ENCODE data around the gene FSIP1. TPM values are rescaled to one million over a fixed set of nuclear protein-coding genes. Genes with fewer than 3 reads are reported as not detected.

FSIP1 gene
- total RNA-seq, 1 donor from 2014 or later: 0.71 TPM

DNA sequence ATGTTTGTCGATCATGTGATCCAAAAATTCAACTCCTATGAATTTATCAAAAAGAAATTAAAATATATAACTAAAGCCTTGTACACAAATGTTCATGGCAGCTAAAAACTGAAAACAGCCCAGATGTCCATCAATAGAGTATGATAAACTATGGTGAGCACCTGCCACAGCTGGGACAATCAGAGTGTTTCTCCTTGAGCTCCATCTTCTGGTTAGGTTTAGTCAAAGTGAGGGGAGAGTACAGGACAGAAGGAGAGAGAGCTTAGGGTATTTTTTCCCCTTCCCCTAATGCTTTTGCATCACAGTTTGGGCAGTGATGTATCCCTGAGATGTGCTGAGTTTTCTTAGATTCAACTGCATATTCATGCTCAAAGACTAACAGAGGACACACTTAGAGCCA lies 65.5 kb downstream of the FSIP1 start:
- Histone ChIP-seq H3K36me3 (ENCODE audit: control insufficient read depth, insufficient read depth, low read length) (no peaks in the 10 kb centered on the region), H3K27me3 (ENCODE audit: control insufficient read depth, insufficient read depth, low read length) (no peaks in the 10 kb centered on the region), H3K4me3 (ENCODE audit: low read depth, low read length) (no peak overlapping the region)
- DNase-seq (ENCODE audit: low read depth): no peak
- TF ChIP-seq, protein P1, sequence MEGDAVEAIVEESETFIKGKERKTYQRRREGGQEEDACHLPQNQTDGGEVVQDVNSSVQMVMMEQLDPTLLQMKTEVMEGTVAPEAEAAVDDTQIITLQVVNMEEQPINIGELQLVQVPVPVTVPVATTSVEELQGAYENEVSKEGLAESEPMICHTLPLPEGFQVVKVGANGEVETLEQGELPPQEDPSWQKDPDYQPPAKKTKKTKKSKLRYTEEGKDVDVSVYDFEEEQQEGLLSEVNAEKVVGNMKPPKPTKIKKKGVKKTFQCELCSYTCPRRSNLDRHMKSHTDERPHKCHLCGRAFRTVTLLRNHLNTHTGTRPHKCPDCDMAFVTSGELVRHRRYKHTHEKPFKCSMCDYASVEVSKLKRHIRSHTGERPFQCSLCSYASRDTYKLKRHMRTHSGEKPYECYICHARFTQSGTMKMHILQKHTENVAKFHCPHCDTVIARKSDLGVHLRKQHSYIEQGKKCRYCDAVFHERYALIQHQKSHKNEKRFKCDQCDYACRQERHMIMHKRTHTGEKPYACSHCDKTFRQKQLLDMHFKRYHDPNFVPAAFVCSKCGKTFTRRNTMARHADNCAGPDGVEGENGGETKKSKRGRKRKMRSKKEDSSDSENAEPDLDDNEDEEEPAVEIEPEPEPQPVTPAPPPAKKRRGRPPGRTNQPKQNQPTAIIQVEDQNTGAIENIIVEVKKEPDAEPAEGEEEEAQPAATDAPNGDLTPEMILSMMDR (IDR thresholded peaks at IDR 0.05; ENCODE audit: insufficient read depth, low read length, poor library complexity, severe bottlenecking): no peak

DNA sequence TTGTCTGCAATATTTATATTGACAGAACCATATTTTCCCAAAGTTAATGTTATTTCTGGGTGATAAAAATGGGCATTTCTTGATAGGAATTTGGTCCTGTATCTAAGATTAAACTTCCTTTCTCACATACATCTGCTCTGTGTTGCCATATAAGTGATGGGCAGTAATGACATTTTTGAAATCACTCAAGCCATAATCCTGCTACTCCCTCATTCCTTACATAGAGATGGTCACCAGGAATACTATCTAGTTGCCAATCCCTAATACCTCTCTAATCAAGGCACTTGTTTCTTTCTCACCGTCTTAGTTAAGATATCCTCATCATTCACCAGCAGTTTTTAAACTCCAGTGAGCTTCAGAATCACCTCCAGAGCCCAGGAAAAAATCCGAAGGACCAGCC lies 68.4 kb downstream of the FSIP1 start:
- DNase-seq (ENCODE audit: low read depth): no peak
- H3K27me3 ChIP-seq (ENCODE audit: control insufficient read depth, insufficient read depth, low read length): no peaks in the 10 kb centered on the region
- H3K36me3 ChIP-seq (ENCODE audit: control insufficient read depth, insufficient read depth, low read length): no peaks in the 10 kb centered on the region
- H3K4me3 ChIP-seq (ENCODE audit: low read depth, low read length): no peak overlapping the region
- TF ChIP-seq, protein P1 (IDR thresholded peaks at IDR 0.05; ENCODE audit: insufficient read depth, low read length, poor library complexity, severe bottlenecking): no peak

DNA sequence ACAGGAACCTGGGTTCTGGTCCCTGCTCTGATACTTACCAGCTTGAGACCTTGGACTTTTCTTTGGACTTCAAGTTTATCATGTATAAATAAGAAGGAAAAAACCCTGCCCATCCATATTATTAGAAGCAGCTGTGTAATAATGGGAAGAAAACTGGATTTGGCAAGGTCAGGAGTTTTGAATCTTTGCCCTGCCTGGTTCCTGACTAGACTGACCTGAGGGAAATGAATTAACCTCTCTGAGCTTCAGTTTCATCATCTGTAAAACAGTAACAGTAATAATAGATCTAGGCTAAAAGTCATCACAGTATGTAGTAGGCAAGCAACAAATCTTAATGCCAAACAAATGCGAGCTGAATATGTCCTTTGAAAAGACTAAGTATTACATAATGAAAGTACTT lies 68.8 kb downstream of the FSIP1 start:
- no peak for DNase-seq (ENCODE audit: low read depth)
- Histone ChIP-seq H3K27me3 (ENCODE audit: control insufficient read depth, insufficient read depth, low read length) (no peaks in the 10 kb centered on the region), H3K36me3 (ENCODE audit: control insufficient read depth, insufficient read depth, low read length) (no peaks in the 10 kb centered on the region), H3K4me3 (ENCODE audit: low read depth, low read length) (no peak overlapping the region)
- TF ChIP-seq, protein P1 (IDR thresholded peaks at IDR 0.05; ENCODE audit: insufficient read depth, low read length, poor library complexity, severe bottlenecking): no peak

DNA sequence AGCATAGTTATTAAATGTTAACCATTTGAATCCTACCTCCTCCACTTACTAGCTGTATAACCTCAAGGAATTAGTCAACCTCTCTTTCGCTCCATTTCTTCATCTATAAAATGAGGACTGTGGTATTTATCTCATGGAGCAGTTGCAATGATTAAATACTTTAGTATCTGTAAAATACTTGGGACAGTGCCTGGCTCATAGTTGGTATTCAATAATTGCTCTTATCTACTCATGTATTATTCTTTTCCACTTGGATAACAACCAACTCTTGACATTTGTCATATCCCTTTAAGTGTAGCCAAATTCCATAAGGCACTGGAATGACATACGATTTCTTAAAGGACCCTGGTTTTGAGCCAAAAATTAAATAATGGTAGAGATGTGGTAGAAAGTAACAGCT lies 72.0 kb downstream of the FSIP1 start:
- TF ChIP-seq, protein P1 (IDR thresholded peaks at IDR 0.05; ENCODE audit: insufficient read depth, low read length, poor library complexity, severe bottlenecking): no peak
- no peaks in the 10 kb centered on the region for H3K36me3 ChIP-seq (ENCODE audit: control insufficient read depth, insufficient read depth, low read length)

DNA sequence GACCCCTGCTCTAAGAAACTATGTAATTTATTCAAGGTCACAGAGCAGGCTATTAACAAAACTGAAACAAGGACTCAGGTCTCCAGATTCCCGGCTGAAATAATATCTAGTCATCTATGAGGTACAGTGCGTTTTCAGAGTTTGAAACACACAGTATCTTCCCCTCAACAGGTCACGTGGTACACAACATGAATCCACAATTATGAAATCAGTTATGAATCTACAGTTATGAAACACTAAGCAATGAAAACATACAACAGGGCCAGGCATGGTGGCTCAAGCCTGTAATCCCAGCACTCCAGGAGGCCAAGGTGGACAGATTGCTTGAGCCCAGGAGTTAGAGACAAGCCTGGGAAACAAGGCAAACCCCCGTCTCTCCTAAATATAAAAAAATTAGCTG lies 72.7 kb downstream of the FSIP1 start:
- Histone ChIP-seq H3K27me3 (ENCODE audit: control insufficient read depth, insufficient read depth, low read length) (no peaks in the 10 kb centered on the region), H3K36me3 (ENCODE audit: control insufficient read depth, insufficient read depth, low read length) (no peaks in the 10 kb centered on the region), H3K4me3 (ENCODE audit: low read depth, low read length) (no peak overlapping the region)
- TF ChIP-seq, protein P1 (IDR thresholded peaks at IDR 0.05; ENCODE audit: insufficient read depth, low read length, poor library complexity, severe bottlenecking): no peak
- no peak for DNase-seq (ENCODE audit: low read depth)

More for the DNA sequence above, 72.0 kb downstream of the FSIP1 start:
- no peak for DNase-seq (ENCODE audit: low read depth)
- H3K27me3 ChIP-seq (ENCODE audit: control insufficient read depth, insufficient read depth, low read length): no peaks in the 10 kb centered on the region
- H3K4me3 ChIP-seq (ENCODE audit: low read depth, low read length): no peak overlapping the region

DNA sequence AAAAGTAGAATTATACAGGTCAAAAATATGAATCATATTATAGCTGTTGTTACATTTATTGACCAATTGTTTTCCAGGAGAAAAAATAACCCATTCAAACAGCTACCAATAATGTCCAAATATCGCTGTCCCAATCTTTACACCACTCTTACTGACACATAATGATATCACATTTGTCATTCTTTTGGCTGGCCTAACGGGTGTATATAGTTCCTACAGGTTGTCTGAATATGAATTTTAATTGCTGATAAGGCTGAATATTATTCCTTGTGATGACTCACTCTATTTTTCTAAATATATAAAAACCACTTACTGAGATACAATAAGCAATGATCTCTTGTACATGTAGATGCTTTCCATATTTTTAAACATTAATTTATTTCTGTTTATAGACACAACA lies 76.4 kb downstream of the FSIP1 start:
- DNase-seq (ENCODE audit: low read depth): no peak
- H3K4me3 ChIP-seq (ENCODE audit: low read depth, low read length): no peak overlapping the region
- H3K36me3 ChIP-seq (ENCODE audit: control insufficient read depth, insufficient read depth, low read length): no peaks in the 10 kb centered on the region
- TF ChIP-seq, protein P1 (IDR thresholded peaks at IDR 0.05; ENCODE audit: insufficient read depth, low read length, poor library complexity, severe bottlenecking): no peak
- H3K27me3 ChIP-seq (ENCODE audit: control insufficient read depth, insufficient read depth, low read length): no peaks in the 10 kb centered on the region

Data from kidney epithelial cell (primary cell).